CD8-positive, alpha-beta memory T cell (primary cell): ENCODE data around the gene FAM13C. TPM values are rescaled to one million over a fixed set of nuclear protein-coding genes. Genes with fewer than 3 reads are reported as not detected.

ENCODE experiments used
- CTCF ChIA-PET: fragments of 350-600 bp; sonication (Branson Sonifier 250); formaldehyde crosslinking; loops from one replicate; lab custom pipeline; 2021; ENCODE audit warnings: antibody characterized with exemption; lab: Charles Lee
- POLR2A ChIA-PET: fragments of 350-600 bp; sonication (Branson Sonifier 250); formaldehyde crosslinking; loops from one replicate; lab custom pipeline; 2021; ENCODE audit warnings: antibody characterized with exemption; lab: Charles Lee
- DNase-seq, 5 donors: peaks; one replicate each; pipeline versions ENCODE4 v3.0.0 to v3.0.0-alpha.2; 2020 to 2022; ENCODE audit warnings: mixed read lengths in 1 of 5
- H3K27ac ChIP-seq: one replicate; pipeline ENCODE4 v1.7.0; 2013; ENCODE audit warnings: low read depth, mild to moderate bottlenecking, low read length, moderate library complexity
- H3K27me3 ChIP-seq: 2 replicates; pipeline ENCODE4 v1.7.0; 2013; ENCODE audit warnings: low read length, mild to moderate bottlenecking; ENCODE audit not compliant: insufficient read depth, poor library complexity, severe bottlenecking
- H3K36me3 ChIP-seq: 2 replicates; pipeline ENCODE4 v1.7.0; 2013; ENCODE audit warnings: mild to moderate bottlenecking, low read length, moderate library complexity; ENCODE audit not compliant: insufficient read depth
- H3K4me1 ChIP-seq: 2 replicates; pipeline ENCODE4 v1.7.0; 2013; ENCODE audit warnings: mild to moderate bottlenecking, low read length, moderate library complexity; ENCODE audit not compliant: insufficient read depth
- H3K4me3 ChIP-seq: 2 replicates; pipeline ENCODE4 v1.7.0; 2013; ENCODE audit warnings: mild to moderate bottlenecking, low read length
- H3K9me3 ChIP-seq: 2 replicates; pipeline ENCODE4 v1.7.0; 2013; ENCODE audit warnings: mild to moderate bottlenecking, low read length
- H3K27ac Mint-ChIP-seq, 8 donors: one replicate each; pipeline ENCODE4 v1.8.0; 2020 to 2021; ENCODE audit warnings: mixed read lengths in 8 of 8, mild to moderate bottlenecking in 6 of 8, inconsistent platforms in 3 of 8, moderate library complexity in 3 of 8
- H3K27me3 Mint-ChIP-seq, 2 donors: one replicate each; pipeline ENCODE4 v1.8.0; 2020 to 2021; ENCODE audit warnings: mixed read lengths in 2 of 2, mild to moderate bottlenecking in 1 of 2, moderate library complexity in 1 of 2
- H3K36me3 Mint-ChIP-seq, 3 donors: one replicate each; pipeline ENCODE4 v1.8.0; 2020 to 2021; ENCODE audit warnings: mixed read lengths in 3 of 3, inconsistent platforms in 1 of 3, mild to moderate bottlenecking in 1 of 3
- H3K4me1 Mint-ChIP-seq, 3 donors: one replicate each; pipeline ENCODE4 v1.8.0; 2020 to 2021; ENCODE audit warnings: mixed read lengths in 3 of 3, inconsistent platforms in 1 of 3, mild to moderate bottlenecking in 1 of 3
- H3K4me3 Mint-ChIP-seq, 7 donors: one replicate each; pipeline ENCODE4 v1.8.0; 2020 to 2021; ENCODE audit warnings: mixed read lengths in 7 of 7, mild to moderate bottlenecking in 6 of 7, moderate library complexity in 4 of 7, inconsistent platforms in 2 of 7
- H3K9me3 Mint-ChIP-seq, 5 donors: one replicate each; pipeline ENCODE4 v1.8.0; 2020 to 2022; ENCODE audit warnings: mixed read lengths in 5 of 5, mild to moderate bottlenecking in 3 of 5, moderate library complexity in 2 of 5, inconsistent platforms in 1 of 5
- polyA plus RNA-seq: library from polyadenylated mRNA; unstranded; fragments of 300-500 nt; fragmentation: Illumina TruSeq; gene quantifications from one replicate; pipeline ENCODE4 v1.2.3, GENCODE V29; 2021
- total RNA-seq, 2 experiments: library from RNA; stranded (reverse); gene quantifications; one replicate each; pipeline ENCODE4 v1.2.3, GENCODE V29; 2021

The FAM13C gene
- total and polyA plus RNA-seq, 3 experiments from 2014 or later = not detected

DNA sequence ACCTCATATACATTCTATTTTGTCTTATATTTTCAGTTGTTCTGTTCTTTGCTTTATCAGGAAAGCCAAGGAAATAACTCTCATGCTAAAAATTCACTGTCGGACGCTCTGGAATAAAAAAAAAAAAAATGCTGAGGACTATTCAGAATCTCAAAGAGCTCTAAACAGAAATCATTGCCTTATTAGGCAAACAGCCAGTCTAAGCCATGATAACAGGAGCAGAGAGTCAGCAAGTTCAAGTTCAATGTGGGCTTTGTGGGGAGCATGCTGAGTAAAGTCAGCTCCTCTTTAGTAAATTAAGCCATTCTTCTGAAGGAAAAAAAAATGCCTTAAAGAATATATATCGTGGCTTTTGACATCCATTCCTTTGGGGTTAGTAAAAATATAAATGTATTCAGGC is 13.6 kb upstream of the FAM13C start:
- H3K4me1 ChIP-seq = no peaks in the 10 kb centered on the region
- H3K4me3 Mint-ChIP-seq = no peak overlapping the region
- H3K27ac Mint-ChIP-seq = no peak overlapping the region
- no peaks in the 10 kb centered on the region for H3K27me3 ChIP-seq
- H3K36me3 Mint-ChIP-seq = no peaks in the 10 kb centered on the region
- no peaks in the 10 kb centered on the region for H3K4me1 Mint-ChIP-seq
- ChIA-PET POLR2A (no interaction called here), CTCF (no interaction called here)
- H3K9me3 ChIP-seq = no peaks in the 10 kb centered on the region
- H3K9me3 Mint-ChIP-seq = peaks cover 0 to 5% (median 2%) of the 10 kb centered on the region in 5 donors
- H3K36me3 ChIP-seq = no peaks in the 10 kb centered on the region
- H3K4me3 ChIP-seq = no peak overlapping the region
- DNase-seq = no peak
- no peak overlapping the region for H3K27ac ChIP-seq
- H3K27me3 Mint-ChIP-seq = peaks cover 0 to 2% of the 10 kb centered on the region in 2 donors

DNA sequence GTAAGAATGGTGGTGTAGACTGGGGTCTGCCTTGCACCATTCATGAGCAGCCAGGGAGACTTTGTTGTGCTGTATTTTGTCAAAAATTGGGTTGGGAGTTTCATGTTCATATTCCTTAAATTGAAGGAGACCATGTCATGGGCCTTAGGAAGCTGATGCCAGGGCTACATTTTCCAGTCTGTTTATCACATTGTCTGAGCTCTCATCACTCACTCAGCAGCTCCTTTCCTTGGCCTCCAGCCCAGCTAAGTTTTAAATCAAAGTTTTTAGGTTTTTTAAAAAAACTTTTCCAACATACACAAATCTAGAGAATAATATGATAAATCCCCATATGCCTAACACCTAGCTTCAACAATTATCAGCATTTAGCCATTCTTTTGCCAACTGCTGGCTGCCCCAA is 12.6 kb upstream of the FAM13C start:
- POLR2A ChIA-PET = no interaction called here
- CTCF ChIA-PET = no interaction called here
- no peaks in the 10 kb centered on the region for H3K4me1 Mint-ChIP-seq
- Histone ChIP-seq H3K4me1 (no peaks in the 10 kb centered on the region), H3K9me3 (no peaks in the 10 kb centered on the region), H3K36me3 (no peaks in the 10 kb centered on the region), H3K27ac (no peak overlapping the region), H3K4me3 (no peak overlapping the region), H3K27me3 (no peaks in the 10 kb centered on the region)
- DNase-seq = no peak
- H3K9me3 Mint-ChIP-seq = peaks cover 0 to 5% (median 2%) of the 10 kb centered on the region in 5 donors
- H3K4me3 Mint-ChIP-seq = no peak overlapping the region
- no peaks in the 10 kb centered on the region for H3K36me3 Mint-ChIP-seq
- no peak overlapping the region for H3K27ac Mint-ChIP-seq
- H3K27me3 Mint-ChIP-seq = peaks cover 0 to 2% of the 10 kb centered on the region in 2 donors

DNA sequence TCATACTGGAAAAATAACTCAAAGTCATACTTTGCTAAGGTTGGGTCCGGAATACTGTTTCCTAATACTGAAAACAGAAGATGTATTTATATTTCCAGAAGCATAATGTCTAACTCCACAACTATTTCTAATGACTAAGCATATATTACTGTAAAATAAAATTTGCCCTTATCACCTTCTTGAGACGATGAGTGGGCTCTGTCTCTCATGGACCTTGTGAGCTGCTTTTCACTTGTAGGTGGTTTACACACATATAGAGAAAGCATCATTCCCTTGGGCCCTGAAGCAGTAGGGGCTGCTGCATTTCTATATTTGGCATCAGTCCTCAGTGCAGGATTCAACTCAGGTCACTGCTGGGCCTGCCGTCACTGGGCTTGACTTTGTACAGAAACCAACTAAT is 10.7 kb upstream of the FAM13C start:
- peaks cover 0 to 8% (median 2%) of the 10 kb centered on the region in 5 donors for H3K9me3 Mint-ChIP-seq
- H3K4me3 Mint-ChIP-seq = no peak overlapping the region
- ChIA-PET POLR2A (no interaction called here), CTCF (interaction anchor here (0.7 to 1.3 kb wide), 2 partner anchors 10 to 37 kb away, joined by 3 read pairs; no protein-coding TSS in a partner anchor)
- Histone ChIP-seq H3K36me3 (no peaks in the 10 kb centered on the region), H3K4me3 (no peak overlapping the region), H3K4me1 (no peaks in the 10 kb centered on the region), H3K9me3 (no peaks in the 10 kb centered on the region), H3K27ac (no peak overlapping the region), H3K27me3 (no peaks in the 10 kb centered on the region)
- no peaks in the 10 kb centered on the region for H3K36me3 Mint-ChIP-seq
- no peaks in the 10 kb centered on the region for H3K4me1 Mint-ChIP-seq
- H3K27ac Mint-ChIP-seq = no peak overlapping the region
- no peaks in the 10 kb centered on the region for H3K27me3 Mint-ChIP-seq
- DNase-seq = no peak

DNA sequence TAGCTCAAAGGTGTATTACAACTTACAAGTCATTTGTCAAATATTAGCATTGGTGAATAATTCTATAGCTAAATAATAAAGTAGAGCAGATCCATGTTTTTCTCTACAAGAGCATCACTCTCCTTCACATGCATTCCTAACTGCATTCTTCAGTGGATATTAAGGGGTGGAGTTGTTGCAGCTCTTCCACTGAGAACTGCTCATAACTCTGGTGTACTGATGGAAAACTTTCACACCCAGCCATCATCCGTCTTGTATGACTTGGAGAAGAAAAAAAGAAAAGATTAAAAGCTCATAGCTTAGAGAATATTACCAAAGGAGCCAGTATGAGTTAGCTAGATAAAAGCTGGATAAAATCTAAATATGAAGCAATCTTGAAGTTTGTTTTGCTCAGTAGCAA is 10.2 kb upstream of the FAM13C start:
- Mint-ChIP-seq H3K4me1 (no peaks in the 10 kb centered on the region), H3K36me3 (no peaks in the 10 kb centered on the region), H3K9me3 (peaks cover 0 to 8% (median 2%) of the 10 kb centered on the region in 5 donors), H3K4me3 (no peak overlapping the region), H3K27me3 (peaks cover 0 to 2% of the 10 kb centered on the region in 2 donors), H3K27ac (no peak overlapping the region)
- H3K27me3 ChIP-seq = no peaks in the 10 kb centered on the region
- POLR2A ChIA-PET = no interaction called here
- H3K36me3 ChIP-seq = no peaks in the 10 kb centered on the region
- H3K4me3 ChIP-seq = no peak overlapping the region
- no peaks in the 10 kb centered on the region for H3K9me3 ChIP-seq
- H3K4me1 ChIP-seq = no peaks in the 10 kb centered on the region
- no peak overlapping the region for H3K27ac ChIP-seq
- CTCF ChIA-PET = interaction anchor here (1.3 kb wide), 1 partner anchor 10 kb away, joined by 3 read pairs; no protein-coding TSS in a partner anchor
- no peak for DNase-seq

DNA sequence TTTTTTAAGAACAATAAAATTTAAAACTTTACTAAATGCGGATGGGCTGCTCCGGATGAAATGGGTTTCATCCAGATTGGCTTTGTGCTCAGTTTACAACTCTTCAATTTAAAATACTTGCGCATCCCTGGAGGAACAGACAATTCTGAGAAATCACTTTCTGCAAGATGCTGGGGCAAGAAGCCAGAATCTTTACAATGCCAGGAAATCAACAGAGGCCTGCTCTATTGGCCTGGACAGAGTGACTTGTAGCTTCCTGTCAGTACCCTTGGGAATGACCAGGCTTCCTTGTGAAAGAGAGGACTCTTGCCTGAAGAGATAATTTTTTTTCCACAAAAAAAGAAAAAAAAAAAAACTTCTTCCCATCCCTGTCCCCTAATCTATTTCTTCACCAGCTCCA is 3.9 kb upstream of the FAM13C start:
- Histone ChIP-seq H3K27ac (no peak overlapping the region), H3K27me3 (no peaks in the 10 kb centered on the region), H3K36me3 (no peaks in the 10 kb centered on the region), H3K4me1 (no peaks in the 10 kb centered on the region), H3K9me3 (no peaks in the 10 kb centered on the region), H3K4me3 (no peak overlapping the region)
- no peak for DNase-seq
- ChIA-PET CTCF (no interaction called here), POLR2A (no interaction called here)
- Mint-ChIP-seq H3K4me3 (no peak overlapping the region), H3K36me3 (no peaks in the 10 kb centered on the region), H3K4me1 (peaks cover 8 to 15% (median 13%) of the 10 kb centered on the region in 3 donors), H3K27ac (no peak overlapping the region), H3K27me3 (peaks cover 8% of the 10 kb centered on the region in 2 donors), H3K9me3 (peaks cover 0 to 5% (median 0%) of the 10 kb centered on the region in 5 donors)

DNA sequence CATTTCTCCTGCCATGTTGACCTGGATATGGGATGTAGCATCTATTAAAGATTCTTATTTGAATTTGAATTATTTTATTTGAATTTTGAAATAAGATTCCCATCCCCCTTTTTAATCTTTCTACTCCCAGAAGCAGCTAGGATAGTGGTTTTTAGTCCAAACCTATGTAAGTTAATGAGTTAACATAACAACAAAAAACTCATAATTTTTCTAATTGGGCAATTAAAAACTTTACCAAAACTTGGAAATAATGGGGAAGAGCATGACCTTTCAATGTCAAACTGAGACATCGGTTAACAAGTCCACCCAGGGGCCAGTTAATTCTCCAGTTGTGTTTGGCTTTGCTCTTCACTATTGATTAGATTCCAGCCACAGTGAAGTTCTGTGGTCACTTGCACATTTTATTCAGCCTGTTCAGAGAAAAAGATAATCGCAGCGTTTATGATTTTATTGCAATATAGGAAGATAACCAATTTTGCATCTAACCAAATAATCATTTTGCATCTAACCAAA is 1.2 kb upstream of the FAM13C start:
- CTCF ChIA-PET = interaction anchor here (1.0 kb wide), 1 partner anchor 9 kb away, joined by 3 read pairs; no protein-coding TSS in a partner anchor
- Mint-ChIP-seq H3K27me3 (peaks cover 8 to 13% of the 10 kb centered on the region in 2 donors), H3K27ac (no peak overlapping the region), H3K4me1 (peaks cover 8 to 15% (median 13%) of the 10 kb centered on the region in 3 donors), H3K4me3 (no peak overlapping the region), H3K36me3 (no peaks in the 10 kb centered on the region), H3K9me3 (peaks cover 0 to 4% (median 0%) of the 10 kb centered on the region in 5 donors)
- H3K27me3 ChIP-seq = no peaks in the 10 kb centered on the region
- H3K4me1 ChIP-seq = no peaks in the 10 kb centered on the region
- no peak for DNase-seq
- H3K36me3 ChIP-seq = no peaks in the 10 kb centered on the region
- no peak overlapping the region for H3K27ac ChIP-seq
- POLR2A ChIA-PET = no interaction called here
- H3K9me3 ChIP-seq = no peaks in the 10 kb centered on the region
- H3K4me3 ChIP-seq = no peak overlapping the region

DNA sequence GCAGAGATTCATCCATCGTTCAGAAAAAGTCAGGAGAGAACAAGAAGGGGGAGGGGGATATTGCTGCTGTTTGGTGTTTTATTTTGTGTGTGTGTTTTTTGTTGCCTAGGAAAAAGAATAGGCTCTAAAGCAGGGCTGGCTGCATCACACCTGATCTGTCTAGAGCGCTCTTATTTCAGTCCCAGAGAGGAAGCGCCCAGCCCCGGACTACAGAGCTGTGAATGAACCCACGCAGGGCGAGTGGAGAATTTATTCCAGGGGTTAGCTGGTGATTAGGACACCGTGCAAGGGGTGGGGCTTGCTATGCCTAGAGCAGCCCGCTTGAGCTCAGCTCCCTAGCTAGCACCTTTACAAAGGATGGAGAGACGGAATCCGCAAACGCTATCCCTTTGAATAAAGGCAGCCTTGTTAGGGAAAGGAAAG is 621 bp upstream of the FAM13C start:
- Mint-ChIP-seq H3K9me3 (peaks cover 0 to 4% (median 0%) of the 10 kb centered on the region in 5 donors), H3K4me3 (peak overlapping the region in 4 of 7 donors; percentile 25 to 70 (median 42))

DNA sequence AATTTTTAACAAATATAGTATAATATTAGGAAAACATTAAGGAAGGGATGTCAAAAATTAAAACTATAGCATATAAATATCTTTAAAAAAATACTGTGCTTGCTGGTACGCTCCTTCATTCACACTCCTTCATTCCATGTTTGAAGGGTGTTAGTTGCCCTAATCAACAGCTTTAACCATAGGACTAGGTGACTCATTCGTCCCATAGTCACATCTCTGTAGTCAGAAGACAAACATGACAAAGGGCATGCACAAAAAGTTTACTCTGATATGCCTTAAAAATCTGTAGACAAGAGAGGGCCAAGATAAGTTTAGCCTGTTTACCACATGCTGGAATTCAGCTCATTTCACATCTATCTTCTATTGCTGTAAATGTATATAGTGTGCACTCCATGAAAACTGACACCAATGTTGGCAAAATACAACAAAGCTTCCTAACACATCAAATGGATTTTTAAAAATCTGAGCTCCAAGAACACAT is 646 bp downstream of the FAM13C start:
- H3K4me3 Mint-ChIP-seq = peak overlapping the region in 5 of 7 donors; percentile 42 to 55 (median 51)
- no peaks in the 10 kb centered on the region for H3K36me3 Mint-ChIP-seq
- ChIA-PET CTCF (no interaction called here), POLR2A (no interaction called here)
- no peak overlapping the region for H3K27ac ChIP-seq
- peak overlapping the region in 1 of 8 donors; percentile 56 for H3K27ac Mint-ChIP-seq
- peaks cover 8 to 15% (median 13%) of the 10 kb centered on the region in 3 donors for H3K4me1 Mint-ChIP-seq
- no peak overlapping the region for H3K4me3 ChIP-seq
- no peaks in the 10 kb centered on the region for H3K36me3 ChIP-seq
- H3K27me3 Mint-ChIP-seq = peaks cover 8 to 10% of the 10 kb centered on the region in 2 donors
- H3K9me3 Mint-ChIP-seq = peaks cover 0 to 4% (median 0%) of the 10 kb centered on the region in 5 donors
- no peak for DNase-seq
- H3K27me3 ChIP-seq = no peaks in the 10 kb centered on the region
- no peaks in the 10 kb centered on the region for H3K4me1 ChIP-seq
- H3K9me3 ChIP-seq = no peaks in the 10 kb centered on the region

More for the DNA sequence above, 621 bp upstream of the FAM13C start:
- no peaks in the 10 kb centered on the region for H3K36me3 ChIP-seq
- H3K27me3 ChIP-seq = no peaks in the 10 kb centered on the region
- no peak overlapping the region for H3K27ac ChIP-seq
- no peaks in the 10 kb centered on the region for H3K4me1 ChIP-seq
- Mint-ChIP-seq H3K36me3 (no peaks in the 10 kb centered on the region), H3K4me1 (peaks cover 8 to 15% (median 13%) of the 10 kb centered on the region in 3 donors), H3K27me3 (peaks cover 8 to 13% of the 10 kb centered on the region in 2 donors), H3K27ac (no peak overlapping the region)
- no peaks in the 10 kb centered on the region for H3K9me3 ChIP-seq
- ChIA-PET CTCF (interaction anchor here (1.0 kb wide), 1 partner anchor 10 kb away, joined by 3 read pairs; no protein-coding TSS in a partner anchor), POLR2A (no interaction called here)
- DNase-seq = no peak
- no peak overlapping the region for H3K4me3 ChIP-seq
